SK-N-SH treated with all-trans-retinoic acid at 6 μM for 48 hours (cell line): ENCODE results near the gene HDAC10.

Experiments used
- ATAC-seq: fragments of 200-7000 bp; cut with Tn5 transposase; 3 replicates; pipeline ENCODE4 v1.9.1; 2020; ENCODE audit warnings: mild to moderate bottlenecking, moderate library complexity
- ARNTL ChIP-seq: fragments of 450-650 bp; formaldehyde crosslinking; IDR thresholded peaks from 2 replicates; pipeline ENCODE4 v1.5.0; 2020; ENCODE audit warnings: low read depth, mild to moderate bottlenecking, moderate library complexity, borderline replicate concordance
- BACH2 ChIP-seq: fragments of 250-450 bp; sonication (Bioruptor Pico); IDR thresholded peaks from 2 replicates; pipeline ENCODE4 v1.9.0; 2021; ENCODE audit warnings: mild to moderate bottlenecking, borderline replicate concordance
- CREB5 ChIP-seq: fragments of 250-450 bp; sonication (Bioruptor Pico); IDR thresholded peaks from 2 replicates; pipeline ENCODE4 v1.5.1; 2020; ENCODE audit warnings: low read depth, mild to moderate bottlenecking, moderate library complexity
- CSDC2 ChIP-seq: fragments of 250-450 bp; sonication (Bioruptor Pico); IDR thresholded peaks from 2 replicates; pipeline ENCODE4 v1.5.0; 2020; ENCODE audit warnings: mild to moderate bottlenecking, moderate library complexity
- ESRRG ChIP-seq: fragments of 250-450 bp; sonication (Bioruptor Pico); IDR thresholded peaks from 2 replicates; pipeline ENCODE4 v1.6.1; 2021; ENCODE audit warnings: mild to moderate bottlenecking
- GLIS3 ChIP-seq: fragments of 250-450 bp; sonication (Bioruptor Pico); IDR thresholded peaks from 2 replicates; pipeline ENCODE4 v1.5.0; 2020; ENCODE audit warnings: mild to moderate bottlenecking, moderate library complexity
- ISL1 ChIP-seq: fragments of 250-450 bp; sonication (Bioruptor Pico); IDR thresholded peaks from 2 replicates; pipeline ENCODE4 v2.1.2; 2022; ENCODE audit warnings: mild to moderate bottlenecking, moderate library complexity
- OSR1 ChIP-seq: fragments of 250-450 bp; sonication (Bioruptor Pico); IDR thresholded peaks from 2 replicates; pipeline ENCODE4 v1.8.0; 2022; ENCODE audit warnings: moderate library complexity, mild to moderate bottlenecking, inconsistent platforms
- POU6F1 ChIP-seq: fragments of 250-450 bp; sonication (Bioruptor Pico); IDR thresholded peaks from 2 replicates; pipeline ENCODE4 v1.8.0; 2021; ENCODE audit warnings: low read depth, mild to moderate bottlenecking, moderate library complexity, borderline replicate concordance
- PPARA ChIP-seq: fragments of 250-450 bp; sonication (Bioruptor Pico); IDR thresholded peaks from 2 replicates; pipeline ENCODE4 v1.5.0; 2020; ENCODE audit warnings: mild to moderate bottlenecking, borderline replicate concordance
- SNAI2 ChIP-seq: fragments of 250-450 bp; sonication (Bioruptor Pico); IDR thresholded peaks from 2 replicates; pipeline ENCODE4 v1.5.0; 2020; ENCODE audit warnings: mild to moderate bottlenecking, moderate library complexity
- TCF4 ChIP-seq: fragments of 250-450 bp; sonication (Bioruptor Pico); IDR thresholded peaks from 2 replicates; pipeline ENCODE4 v1.8.0; 2021; ENCODE audit warnings: mild to moderate bottlenecking, moderate library complexity, borderline replicate concordance
- TOX ChIP-seq: fragments of 250-450 bp; sonication (Bioruptor Pico); IDR thresholded peaks from 2 replicates; pipeline ENCODE4 v1.8.0; 2021; ENCODE audit warnings: mild to moderate bottlenecking, moderate library complexity, borderline replicate concordance
- ZC3H10 ChIP-seq: fragments of 250-450 bp; sonication (Bioruptor Pico); IDR thresholded peaks from 2 replicates; pipeline ENCODE4 v1.5.1; 2021; ENCODE audit warnings: mild to moderate bottlenecking, moderate library complexity
- ZFP3 ChIP-seq: fragments of 250-450 bp; sonication (Bioruptor Pico); IDR thresholded peaks from 2 replicates; pipeline ENCODE4 v1.5.0; 2020; ENCODE audit warnings: mild to moderate bottlenecking, moderate library complexity
- ZFP30 ChIP-seq: fragments of 450-650 bp; formaldehyde crosslinking; IDR thresholded peaks from 2 replicates; pipeline ENCODE4 v1.5.0; 2022; ENCODE audit warnings: mild to moderate bottlenecking, moderate library complexity
- ZNF565 ChIP-seq: fragments of 450-650 bp; formaldehyde crosslinking; conservative IDR thresholded peaks from 2 replicates; pipeline ENCODE4 v1.5.0; 2020; ENCODE audit warnings: low read depth, mild to moderate bottlenecking, moderate library complexity
- ZNF8 ChIP-seq: fragments of 450-650 bp; formaldehyde crosslinking; IDR thresholded peaks from 2 replicates; pipeline ENCODE4 v1.5.0; 2020; ENCODE audit warnings: mild to moderate bottlenecking, moderate library complexity
- TF ChIP-seq, protein P1 (sequence below): fragments of 250-450 bp; sonication (Bioruptor Pico); IDR thresholded peaks from 2 replicates; pipeline ENCODE4 v1.5.0; 2020; ENCODE audit warnings: mild to moderate bottlenecking, moderate library complexity
- TF ChIP-seq, protein P2 (sequence below): fragments of 250-450 bp; sonication (Bioruptor Pico); IDR thresholded peaks from 2 replicates; pipeline ENCODE4 v1.8.0; 2020; ENCODE audit warnings: mild to moderate bottlenecking, moderate library complexity, borderline replicate concordance
- TF ChIP-seq, protein P3 (sequence below): fragments of 250-450 bp; sonication (Bioruptor Pico); IDR thresholded peaks from 2 replicates; pipeline ENCODE4 v1.5.1; 2021; ENCODE audit warnings: mild to moderate bottlenecking, moderate library complexity

The HDAC10 gene

DNA sequence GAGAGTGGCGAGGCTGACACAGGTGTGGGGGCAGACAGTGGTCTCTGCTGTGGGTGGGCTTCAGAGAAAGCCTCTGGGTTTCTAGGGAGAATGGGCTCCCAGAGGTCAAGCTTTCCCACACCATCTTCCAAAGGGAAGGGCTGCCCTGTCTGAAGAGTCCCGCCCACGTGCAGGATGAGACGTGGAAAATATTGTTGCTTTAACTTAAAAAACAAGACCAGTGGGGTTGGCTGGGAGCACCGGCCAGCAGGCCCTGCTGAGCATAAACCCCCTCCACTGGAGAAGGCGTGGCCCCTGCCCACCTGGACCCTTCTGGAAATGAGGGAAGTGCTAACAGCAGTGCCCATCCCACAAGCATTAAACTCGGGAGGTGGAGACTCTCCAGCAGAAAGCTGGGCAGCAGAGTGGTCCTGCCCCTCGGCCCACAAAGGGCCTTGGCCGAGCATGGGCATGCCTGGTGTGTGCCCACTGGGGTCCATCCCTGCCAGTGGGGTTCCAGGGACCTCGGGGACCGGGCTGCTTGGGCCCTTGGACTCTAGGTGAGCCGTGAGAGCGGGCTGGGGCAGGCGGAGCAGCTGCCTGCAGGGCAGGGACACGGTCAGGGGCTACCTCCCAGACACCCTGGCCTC, 34.9 kb downstream of the HDAC10 start:
- ATAC-seq = no peak
- TF ChIP-seq POU6F1 = no peak
- no peak for TF ChIP-seq GLIS3 (CRISPR knock-in tag)
- TF ChIP-seq CREB5 (CRISPR knock-in tag) = no peak
- TF ChIP-seq, all 23 proteins: peak for 0

DNA sequence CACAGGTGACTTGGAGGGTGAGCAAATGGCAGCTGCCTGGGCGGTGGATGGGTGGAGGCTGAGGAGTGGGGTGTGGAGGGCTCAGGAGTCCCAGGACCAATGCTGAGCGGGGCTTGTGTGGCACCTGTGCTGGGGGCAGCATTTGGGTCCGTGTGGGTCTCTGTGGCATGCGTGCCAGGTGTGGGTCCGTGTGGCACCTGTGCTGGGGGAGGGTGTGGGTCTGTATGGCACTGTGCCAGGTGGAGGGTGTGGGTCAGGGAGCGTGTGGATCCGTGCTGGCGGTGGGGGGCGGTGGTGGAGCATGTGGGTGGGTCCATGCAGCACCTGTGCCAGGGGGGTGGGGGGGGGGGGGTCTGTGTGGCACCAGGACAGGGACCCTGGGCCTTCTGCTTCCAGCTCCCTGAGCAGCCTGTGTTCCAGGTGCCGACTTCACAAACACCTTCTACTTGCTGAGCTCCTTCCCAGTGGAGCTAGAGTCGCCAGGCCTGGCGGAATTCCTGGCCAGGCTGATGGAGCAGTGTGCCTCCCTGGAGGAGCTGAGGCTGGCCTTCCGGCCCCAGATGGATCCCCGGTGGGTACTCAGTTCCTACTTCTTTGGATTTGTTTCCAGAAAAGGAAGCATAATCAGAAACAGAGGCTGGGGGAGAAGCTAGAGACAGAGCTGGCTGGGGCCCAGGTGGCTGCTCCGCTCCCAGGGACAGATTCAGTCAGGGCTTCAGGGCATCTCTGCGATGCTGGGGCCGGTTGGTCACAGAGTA, 35.6 kb downstream of the HDAC10 start:
- no peak for ATAC-seq
- no peak for TF ChIP-seq ZC3H10 (CRISPR knock-in tag)
- TF ChIP-seq CSDC2 (CRISPR knock-in tag) = no peak
- TF ChIP-seq ISL1 (CRISPR knock-in tag) = no peak
- TF ChIP-seq OSR1 = no peak
- TF ChIP-seq ESRRG (CRISPR knock-in tag) = no peak
- TF ChIP-seq, protein P1, sequence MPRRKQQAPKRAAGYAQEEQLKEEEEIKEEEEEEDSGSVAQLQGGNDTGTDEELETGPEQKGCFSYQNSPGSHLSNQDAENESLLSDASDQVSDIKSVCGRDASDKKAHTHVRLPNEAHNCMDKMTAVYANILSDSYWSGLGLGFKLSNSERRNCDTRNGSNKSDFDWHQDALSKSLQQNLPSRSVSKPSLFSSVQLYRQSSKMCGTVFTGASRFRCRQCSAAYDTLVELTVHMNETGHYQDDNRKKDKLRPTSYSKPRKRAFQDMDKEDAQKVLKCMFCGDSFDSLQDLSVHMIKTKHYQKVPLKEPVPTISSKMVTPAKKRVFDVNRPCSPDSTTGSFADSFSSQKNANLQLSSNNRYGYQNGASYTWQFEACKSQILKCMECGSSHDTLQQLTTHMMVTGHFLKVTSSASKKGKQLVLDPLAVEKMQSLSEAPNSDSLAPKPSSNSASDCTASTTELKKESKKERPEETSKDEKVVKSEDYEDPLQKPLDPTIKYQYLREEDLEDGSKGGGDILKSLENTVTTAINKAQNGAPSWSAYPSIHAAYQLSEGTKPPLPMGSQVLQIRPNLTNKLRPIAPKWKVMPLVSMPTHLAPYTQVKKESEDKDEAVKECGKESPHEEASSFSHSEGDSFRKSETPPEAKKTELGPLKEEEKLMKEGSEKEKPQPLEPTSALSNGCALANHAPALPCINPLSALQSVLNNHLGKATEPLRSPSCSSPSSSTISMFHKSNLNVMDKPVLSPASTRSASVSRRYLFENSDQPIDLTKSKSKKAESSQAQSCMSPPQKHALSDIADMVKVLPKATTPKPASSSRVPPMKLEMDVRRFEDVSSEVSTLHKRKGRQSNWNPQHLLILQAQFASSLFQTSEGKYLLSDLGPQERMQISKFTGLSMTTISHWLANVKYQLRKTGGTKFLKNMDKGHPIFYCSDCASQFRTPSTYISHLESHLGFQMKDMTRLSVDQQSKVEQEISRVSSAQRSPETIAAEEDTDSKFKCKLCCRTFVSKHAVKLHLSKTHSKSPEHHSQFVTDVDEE (CRISPR knock-in tag) = no peak
- no peak for TF ChIP-seq TOX
- no peak for TF ChIP-seq ZFP3 (CRISPR knock-in tag)
- TF ChIP-seq ARNTL = no peak
- TF ChIP-seq POU6F1 = no peak
- no peak for TF ChIP-seq SNAI2
- TF ChIP-seq ZNF8 = no peak
- TF ChIP-seq TCF4 (CRISPR knock-in tag) = no peak
- TF ChIP-seq PPARA = no peak
- TF ChIP-seq, protein P2, sequence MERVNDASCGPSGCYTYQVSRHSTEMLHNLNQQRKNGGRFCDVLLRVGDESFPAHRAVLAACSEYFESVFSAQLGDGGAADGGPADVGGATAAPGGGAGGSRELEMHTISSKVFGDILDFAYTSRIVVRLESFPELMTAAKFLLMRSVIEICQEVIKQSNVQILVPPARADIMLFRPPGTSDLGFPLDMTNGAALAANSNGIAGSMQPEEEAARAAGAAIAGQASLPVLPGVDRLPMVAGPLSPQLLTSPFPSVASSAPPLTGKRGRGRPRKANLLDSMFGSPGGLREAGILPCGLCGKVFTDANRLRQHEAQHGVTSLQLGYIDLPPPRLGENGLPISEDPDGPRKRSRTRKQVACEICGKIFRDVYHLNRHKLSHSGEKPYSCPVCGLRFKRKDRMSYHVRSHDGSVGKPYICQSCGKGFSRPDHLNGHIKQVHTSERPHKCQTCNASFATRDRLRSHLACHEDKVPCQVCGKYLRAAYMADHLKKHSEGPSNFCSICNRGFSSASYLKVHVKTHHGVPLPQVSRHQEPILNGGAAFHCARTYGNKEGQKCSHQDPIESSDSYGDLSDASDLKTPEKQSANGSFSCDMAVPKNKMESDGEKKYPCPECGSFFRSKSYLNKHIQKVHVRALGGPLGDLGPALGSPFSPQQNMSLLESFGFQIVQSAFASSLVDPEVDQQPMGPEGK (CRISPR knock-in tag) = no peak
- TF ChIP-seq ZFP30 = no peak
- TF ChIP-seq, protein P3, sequence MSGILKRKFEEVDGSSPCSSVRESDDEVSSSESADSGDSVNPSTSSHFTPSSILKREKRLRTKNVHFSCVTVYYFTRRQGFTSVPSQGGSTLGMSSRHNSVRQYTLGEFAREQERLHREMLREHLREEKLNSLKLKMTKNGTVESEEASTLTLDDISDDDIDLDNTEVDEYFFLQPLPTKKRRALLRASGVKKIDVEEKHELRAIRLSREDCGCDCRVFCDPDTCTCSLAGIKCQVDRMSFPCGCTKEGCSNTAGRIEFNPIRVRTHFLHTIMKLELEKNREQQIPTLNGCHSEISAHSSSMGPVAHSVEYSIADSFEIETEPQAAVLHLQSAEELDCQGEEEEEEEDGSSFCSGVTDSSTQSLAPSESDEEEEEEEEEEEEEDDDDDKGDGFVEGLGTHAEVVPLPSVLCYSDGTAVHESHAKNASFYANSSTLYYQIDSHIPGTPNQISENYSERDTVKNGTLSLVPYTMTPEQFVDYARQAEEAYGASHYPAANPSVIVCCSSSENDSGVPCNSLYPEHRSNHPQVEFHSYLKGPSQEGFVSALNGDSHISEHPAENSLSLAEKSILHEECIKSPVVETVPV = no peak
- no peak for TF ChIP-seq ZNF565
- TF ChIP-seq GLIS3 (CRISPR knock-in tag) = no peak
- TF ChIP-seq BACH2 (CRISPR knock-in tag) = no peak
